Stimulated activated naive CD4-positive, alpha-beta T cell treated with Interleukin-2 at 50 U/mL for 16 hours (primary cell): ENCODE data around the gene OR2S2.
"Not testable (repeated sequence)": the region's sequence is repeated elsewhere in the genome, so short reads cannot be mapped to it uniquely, and the experiment has no call there.

ENCODE experiments used
- DNase-seq: peaks from one replicate; lab custom pipeline; 2025; lab: John Stamatoyannopoulos, UW

The OR2S2 gene

DNA sequence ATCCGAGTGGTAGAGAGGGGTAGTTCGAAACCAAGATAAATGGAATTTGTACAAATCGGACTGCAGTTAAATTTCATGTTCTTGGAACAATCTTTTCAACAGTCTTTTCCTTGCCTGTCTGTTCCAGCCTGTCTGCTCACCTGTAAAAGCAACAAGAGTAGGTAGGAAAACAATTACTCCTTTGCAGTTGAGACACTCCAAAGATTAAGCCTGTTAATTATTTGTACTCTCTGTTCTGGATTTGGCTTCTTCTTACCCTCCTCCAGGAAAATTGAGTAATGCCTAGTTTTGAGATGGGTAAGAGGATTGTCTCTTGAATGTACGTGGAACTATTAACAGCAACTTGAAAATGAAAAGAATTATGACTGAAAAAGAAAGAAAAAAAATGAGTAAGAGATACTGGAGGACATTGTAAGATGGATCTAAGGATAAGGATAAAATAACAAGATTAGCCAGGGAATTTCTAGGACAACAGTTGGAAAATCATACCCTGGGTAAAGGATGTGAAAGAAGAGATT is 24.3 kb downstream of the OR2S2 start:
- DNase-seq: no peak

DNA sequence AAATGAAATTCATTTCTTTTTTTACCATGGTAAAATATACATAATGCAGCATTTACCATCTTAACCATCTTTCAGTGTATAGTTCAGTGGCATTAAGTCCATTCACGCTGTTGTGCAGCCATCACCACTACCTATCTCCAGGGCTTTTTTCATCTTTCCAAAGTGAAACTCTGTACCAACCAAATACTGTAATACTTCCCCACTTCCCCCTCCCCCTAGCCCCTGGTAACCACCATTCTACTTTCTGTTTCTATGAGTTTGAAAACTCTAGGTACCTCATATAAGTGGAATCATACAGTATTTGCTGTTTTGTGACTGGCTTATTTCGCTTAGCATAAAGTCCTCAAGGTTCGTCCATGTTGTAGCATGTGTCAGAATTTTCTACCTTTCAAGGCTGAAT is 25.2 kb downstream of the OR2S2 start:
- no peak for DNase-seq

DNA sequence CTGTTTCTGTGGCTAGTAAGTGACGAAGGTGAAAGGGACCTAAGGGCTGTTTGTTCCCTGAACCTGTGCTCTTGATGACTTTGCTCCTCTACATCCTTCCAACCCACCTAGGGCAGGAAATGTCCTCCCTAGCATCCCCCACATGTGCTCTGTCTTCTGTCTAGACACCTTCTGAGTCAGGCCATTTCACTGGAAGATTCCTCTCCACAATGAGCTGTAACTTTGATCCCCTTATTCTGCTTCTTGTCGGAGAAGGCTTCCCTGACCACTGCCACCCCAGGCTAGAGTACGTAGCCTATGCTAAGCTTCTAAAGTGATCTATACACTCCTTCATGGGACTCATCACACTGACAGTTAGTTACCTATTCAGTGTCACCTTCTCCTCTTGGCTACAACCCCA is 27.0 kb downstream of the OR2S2 start:
- DNase-seq: no peak

GRCh38 chr9:35930521-35930920 is 27.4 kb downstream of the OR2S2 start:
- DNase-seq: no peak

- DNase-seq: no peak
These were observed 28.6 kb downstream of the OR2S2 start for GRCh38 chr9:35929453-35929718.

DNA sequence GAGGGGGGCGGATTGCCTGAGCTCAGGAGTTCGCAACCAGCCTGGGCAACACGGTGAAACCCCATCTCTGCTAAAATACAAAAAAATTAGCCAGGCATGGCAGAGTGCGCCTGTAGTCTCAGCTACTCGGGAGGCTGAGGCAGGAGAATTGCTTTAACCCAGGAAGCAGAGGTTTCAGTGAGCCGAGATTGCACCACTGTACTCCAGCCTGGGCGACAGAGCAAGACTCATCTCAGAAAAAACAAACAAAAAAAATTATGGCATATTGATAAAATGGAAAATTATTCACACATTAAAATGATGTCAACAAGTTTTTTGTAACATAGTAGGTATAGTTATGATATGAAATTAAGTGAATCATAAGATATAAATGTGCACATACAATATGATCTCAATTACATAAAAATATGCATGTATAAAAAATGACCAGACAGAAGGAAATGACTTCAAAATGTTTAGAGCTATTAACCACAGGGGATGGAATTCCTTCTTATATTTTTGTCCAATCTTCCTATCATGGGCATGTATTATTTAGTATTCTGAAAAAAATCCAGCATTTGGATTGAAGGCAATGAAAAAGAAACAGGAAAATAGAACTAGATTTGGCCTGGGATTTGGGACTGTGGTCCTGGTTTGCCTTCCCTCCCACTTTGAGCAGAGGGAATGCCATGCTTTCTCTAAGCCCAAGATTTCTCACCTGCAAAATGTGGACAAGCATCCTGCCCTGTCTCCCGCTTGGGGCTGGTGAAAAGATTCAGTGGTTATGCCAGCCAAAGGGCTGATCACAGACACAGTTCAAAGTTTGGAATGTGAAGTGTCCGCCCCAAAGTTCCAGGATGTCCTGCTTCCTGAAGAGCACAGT is 29.1 kb downstream of the OR2S2 start:
- no peak for DNase-seq

DNA sequence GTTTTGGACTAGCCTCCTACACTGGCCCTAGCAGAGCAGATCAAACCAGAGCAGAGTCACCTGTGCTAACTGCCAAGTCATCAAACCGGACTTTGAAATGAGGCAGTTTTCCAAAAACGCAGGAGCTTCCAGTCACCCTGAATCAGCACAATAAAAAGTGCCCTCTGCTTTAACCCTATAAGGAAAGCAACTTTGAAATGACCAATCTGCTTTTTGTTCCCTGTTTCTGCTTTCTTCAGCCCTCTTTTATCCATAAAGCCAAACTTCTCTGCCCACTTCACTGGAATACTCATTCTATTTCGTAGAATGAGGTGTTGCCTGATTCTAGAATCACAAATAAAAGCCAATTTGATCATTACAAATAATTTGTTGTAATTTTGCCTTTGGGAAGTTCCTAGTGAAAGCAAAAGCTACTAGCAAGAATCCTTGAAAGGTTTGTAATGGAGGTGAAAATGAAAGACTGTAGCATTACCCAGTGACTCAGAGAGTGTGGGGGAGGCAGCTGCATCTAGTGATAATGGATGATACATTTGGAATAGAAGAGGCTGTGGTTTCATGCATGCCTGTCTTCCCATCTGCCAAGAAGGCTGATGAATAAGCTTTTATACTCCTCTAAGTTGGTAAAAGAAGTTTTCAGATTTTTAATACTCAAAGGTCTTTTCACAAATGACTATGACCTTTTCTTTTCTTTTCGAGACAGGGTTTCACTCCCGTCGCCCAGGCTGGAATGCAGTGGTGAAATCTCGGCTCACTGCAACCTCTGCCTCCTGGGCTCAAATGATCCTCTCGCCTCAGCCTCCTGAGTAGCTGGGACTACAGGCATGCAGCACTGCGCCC is 33.8 kb downstream of the OR2S2 start:
- DNase-seq: peak; percentile 37

GRCh38 chr9:35923598-35923926 is 34.4 kb downstream of the OR2S2 start:
- no peak for DNase-seq

GRCh38 chr9:35920051-35920620 is 37.8 kb downstream of the OR2S2 start:
- no peak for DNase-seq

GRCh38 chr9:35919212-35920008 is 38.5 kb downstream of the OR2S2 start:
- no peak for DNase-seq

GRCh38 chr9:35918780-35919179 is 39.2 kb downstream of the OR2S2 start:
- DNase-seq: no peak

- no peak for DNase-seq
These were observed 40.7 kb downstream of the OR2S2 start for GRCh38 chr9:35917261-35917660.

DNA sequence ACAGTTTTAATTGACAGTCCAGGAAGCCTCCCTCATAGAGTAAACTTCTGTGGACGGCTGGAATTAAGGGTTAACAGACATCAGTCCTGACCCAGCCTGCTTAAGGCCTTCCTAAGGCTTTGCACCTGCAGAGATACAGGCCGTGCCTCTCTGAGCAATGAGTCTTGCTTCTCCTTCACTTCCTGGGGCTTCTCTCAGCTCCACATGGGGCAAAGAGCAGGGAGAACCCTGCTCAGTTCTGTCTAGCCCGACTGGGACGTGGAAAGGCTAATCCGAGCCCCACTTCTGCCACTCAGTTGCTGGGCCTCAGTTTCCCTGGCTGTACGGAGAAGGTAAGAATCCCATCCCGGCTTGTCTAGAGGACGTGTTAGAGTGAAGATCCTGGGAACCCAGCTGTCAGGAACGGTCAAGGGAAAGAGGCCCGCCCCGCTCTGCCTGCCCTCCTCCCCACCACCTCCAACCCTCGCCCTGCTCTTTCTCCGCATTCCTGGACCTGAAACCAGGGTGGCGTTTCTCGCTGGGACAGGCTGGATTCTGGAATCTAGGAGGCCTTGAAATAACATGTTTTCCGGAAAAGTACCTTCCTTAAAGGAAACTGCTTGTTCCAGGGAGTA is 42.2 kb downstream of the OR2S2 start:
- DNase-seq: no peak

- DNase-seq: no peak
These were observed 43.6 kb downstream of the OR2S2 start for GRCh38 chr9:35914301-35914807.

DNA sequence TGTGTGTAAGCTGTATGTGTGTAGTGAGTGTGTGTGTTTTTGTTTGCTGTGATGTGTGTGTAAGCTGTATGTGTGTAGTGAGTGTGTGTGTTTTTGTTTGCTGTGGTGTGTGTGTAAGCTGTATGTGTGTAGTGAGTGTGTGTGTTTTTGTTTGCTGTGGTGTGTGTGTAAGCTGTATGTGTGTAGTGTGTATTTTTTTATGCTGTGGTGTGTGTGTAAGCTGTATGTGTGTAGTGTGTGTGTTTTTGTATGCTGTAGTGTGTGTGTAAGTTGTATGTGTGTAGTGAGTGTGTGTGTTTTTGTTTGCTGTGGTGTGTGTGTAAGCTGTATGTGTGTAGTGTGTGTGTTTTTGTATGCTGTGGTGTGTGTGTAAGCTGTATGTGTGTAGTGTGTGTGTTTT is 44.5 kb downstream of the OR2S2 start:
- DNase-seq: not testable (repeated sequence)

DNA sequence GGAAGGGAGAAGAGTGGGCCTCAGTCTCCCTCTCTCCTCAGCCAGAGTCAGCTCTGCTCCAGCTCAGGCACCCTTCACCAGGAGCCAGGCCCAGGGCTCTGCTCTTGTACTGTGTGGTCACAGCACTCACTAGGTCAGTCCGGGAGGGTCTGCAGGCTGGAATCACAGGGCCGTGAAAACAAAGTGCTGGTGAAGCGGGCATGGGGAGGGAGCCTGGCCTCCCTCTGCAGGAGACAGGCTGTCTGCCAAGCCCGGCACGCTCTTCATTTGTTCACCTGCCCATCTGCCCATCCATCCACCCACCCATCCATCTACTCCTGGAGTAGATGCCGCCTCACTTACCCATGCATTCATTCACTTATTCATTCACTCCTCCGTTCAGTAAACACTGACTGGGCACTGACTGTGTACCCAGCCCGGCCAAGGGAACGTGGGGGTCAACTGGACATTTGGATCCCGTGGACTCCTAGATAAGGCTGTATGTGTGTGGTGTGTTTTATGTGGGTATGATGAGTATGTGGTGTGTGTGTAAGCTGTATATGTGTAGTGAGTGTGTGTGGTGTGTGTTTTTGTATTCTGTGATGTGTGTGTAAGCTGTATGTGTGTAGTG is 45.1 kb downstream of the OR2S2 start:
- DNase-seq: no peak

DNA sequence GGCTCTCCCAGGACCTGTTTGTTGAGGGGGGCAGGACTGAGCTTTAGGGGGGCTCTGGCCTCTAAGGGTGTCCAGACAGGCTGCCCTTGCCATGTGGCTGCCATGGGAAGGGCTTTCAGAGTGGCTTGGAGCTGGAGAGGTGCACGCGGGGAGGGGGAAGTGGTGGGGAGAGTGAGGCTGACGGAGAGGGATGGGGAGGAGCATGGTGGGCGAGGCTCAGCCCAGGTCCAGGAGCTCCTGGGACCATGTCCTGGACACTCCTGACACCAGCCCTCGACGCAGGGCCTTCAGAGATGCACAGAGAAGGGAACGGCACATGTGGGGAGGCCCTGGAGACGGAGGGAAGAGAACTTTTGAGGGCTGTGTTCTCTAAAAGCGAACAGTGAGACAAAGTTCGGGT is 46.3 kb downstream of the OR2S2 start:
- DNase-seq: no peak

DNA sequence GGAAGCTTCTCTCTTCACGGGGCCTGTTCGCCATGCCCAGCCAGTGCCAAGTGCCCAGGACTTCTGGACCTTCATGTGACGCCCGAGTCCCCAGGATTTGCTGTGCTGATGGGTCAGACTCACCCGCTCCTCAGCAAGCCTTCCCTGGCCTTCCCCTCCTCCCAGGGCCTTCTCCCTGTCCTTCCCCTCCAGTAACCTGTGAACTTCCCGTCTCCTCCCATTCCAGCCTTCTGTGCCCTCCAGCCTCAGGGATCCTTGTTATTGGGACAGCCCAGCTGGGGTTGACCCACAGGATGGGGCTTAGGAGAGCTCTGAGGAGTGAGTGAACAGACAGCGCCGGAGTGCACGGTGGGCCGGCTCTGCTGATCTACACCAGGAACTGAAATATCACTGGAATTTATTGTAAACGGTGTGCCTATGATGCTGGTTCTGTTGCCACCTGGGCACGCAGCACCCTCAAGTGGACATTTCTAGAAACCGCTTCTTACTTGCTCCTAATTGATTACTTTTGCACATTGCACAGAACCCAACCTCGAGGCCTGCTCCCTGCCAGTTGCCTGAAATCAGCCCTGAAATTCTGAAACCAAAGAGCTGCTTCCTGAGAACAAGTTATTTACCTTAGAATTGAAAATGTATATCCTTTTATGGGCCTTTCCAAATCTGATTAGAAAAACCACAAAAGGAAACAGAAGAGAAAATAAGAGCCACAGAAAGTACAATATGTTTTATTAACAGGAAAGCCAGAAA is 47.2 kb downstream of the OR2S2 start:
- no peak for DNase-seq

DNA sequence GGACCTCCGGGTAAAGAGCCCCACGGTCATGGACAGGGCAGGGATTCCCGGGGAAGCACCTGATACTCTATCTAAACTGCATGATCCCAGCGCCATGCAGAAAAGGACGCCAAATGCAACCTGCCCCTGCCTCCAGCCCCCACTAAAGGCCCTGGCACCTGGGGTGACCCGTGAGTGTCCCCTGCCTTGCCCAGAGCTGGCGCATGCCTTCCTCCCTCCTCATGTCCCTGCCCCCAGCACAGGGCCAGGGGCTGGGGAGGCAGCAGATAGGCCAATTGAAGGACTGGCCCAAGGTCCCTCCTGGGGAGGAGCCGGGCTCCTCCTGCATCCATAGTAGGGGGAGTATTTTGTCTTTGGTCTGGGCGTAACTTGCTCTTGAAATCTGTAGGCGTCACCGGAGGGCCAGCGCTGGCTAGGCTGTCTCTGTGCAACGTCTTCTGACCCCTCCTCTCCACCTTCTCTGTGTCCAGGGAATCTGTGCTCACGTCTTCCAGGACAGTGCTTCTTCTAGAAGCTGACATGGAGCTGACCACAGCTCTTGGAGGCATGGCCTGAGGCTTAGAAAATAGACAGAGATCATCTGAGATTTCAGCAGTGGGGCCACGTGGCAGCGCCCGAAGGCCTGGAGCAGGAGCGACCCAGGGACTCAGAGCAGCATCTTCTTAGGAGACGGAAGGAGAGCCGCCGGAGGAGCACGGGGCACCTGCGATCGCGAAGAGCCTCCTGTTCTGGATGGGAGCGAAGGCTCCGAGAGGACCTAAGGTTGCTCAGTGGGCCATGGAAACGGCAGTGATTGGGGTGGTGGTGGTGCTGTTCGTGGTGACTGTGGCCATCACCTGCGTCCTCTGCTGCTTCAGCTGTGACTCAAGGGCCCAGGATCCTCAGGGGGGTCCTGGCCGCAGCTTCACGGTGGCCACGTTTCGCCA is 48.0 kb downstream of the OR2S2 start:
- DNase-seq: no peak
